HFFc6 (cell line): ENCODE measurements around the gene SVIL. TPM values are rescaled to one million over a fixed set of nuclear protein-coding genes. Genes with fewer than 3 reads are reported as not detected.

Source experiments
- DNase-seq: peaks from one replicate; pipeline ENCODE4 v3.0.0-alpha.2; 2018
- H3K27ac Mint-ChIP-seq: 2 replicates; pipeline ENCODE4 v1.8.0; 2020; ENCODE audit warnings: mild to moderate bottlenecking, mixed read lengths
- H3K27me3 Mint-ChIP-seq: 2 replicates; pipeline ENCODE4 v1.8.0; 2021; ENCODE audit warnings: mild to moderate bottlenecking, moderate library complexity, mixed read lengths; ENCODE audit not compliant: insufficient read depth
- H3K36me3 Mint-ChIP-seq: 2 replicates; pipeline ENCODE4 v1.8.0; 2021; ENCODE audit warnings: low read depth, mixed read lengths
- H3K4me1 Mint-ChIP-seq: 2 replicates; pipeline ENCODE4 v1.8.0; 2020; ENCODE audit warnings: low read depth, mixed read lengths
- H3K4me3 Mint-ChIP-seq: 2 replicates; pipeline ENCODE4 v1.8.0; 2020; ENCODE audit warnings: mild to moderate bottlenecking, moderate library complexity, mixed read lengths
- H3K9me3 Mint-ChIP-seq: 2 replicates; pipeline ENCODE4 v1.8.0; 2020; ENCODE audit warnings: mild to moderate bottlenecking, mixed read lengths
- total RNA-seq, 6 experiments: library from RNA; stranded (reverse); fragmentation: NEBNext Ultra II Directional; extraction: Animal tissue kit (Norgen Biotek cat#: 25700); gene quantifications; 2 replicates in 1 of 6; 3 replicates in 5 of 6; pipeline ENCODE4 v1.2.3, GENCODE V29; 2021
- TF ChIP-seq, protein P1 (sequence below): fragments of 200-600 bp; sonication (generic); IDR thresholded peaks from 2 replicates; pipeline ENCODE4 v1.5.0; 2021; ENCODE audit warnings: antibody characterized with exemption, mild to moderate bottlenecking

Gene SVIL
- total RNA-seq, 6 experiments from 2014 or later, result 0.22 to 0.89 (median 0.48) TPM

- H3K27ac Mint-ChIP-seq, result no peak overlapping the region
- DNase-seq, result peak; percentile 7
- TF ChIP-seq, protein P1, sequence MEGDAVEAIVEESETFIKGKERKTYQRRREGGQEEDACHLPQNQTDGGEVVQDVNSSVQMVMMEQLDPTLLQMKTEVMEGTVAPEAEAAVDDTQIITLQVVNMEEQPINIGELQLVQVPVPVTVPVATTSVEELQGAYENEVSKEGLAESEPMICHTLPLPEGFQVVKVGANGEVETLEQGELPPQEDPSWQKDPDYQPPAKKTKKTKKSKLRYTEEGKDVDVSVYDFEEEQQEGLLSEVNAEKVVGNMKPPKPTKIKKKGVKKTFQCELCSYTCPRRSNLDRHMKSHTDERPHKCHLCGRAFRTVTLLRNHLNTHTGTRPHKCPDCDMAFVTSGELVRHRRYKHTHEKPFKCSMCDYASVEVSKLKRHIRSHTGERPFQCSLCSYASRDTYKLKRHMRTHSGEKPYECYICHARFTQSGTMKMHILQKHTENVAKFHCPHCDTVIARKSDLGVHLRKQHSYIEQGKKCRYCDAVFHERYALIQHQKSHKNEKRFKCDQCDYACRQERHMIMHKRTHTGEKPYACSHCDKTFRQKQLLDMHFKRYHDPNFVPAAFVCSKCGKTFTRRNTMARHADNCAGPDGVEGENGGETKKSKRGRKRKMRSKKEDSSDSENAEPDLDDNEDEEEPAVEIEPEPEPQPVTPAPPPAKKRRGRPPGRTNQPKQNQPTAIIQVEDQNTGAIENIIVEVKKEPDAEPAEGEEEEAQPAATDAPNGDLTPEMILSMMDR, result no peak
- no peaks in the 10 kb centered on the region; the same call in 1 of the 2 replicates for H3K9me3 Mint-ChIP-seq
- peaks cover 13% of the 10 kb centered on the region for H3K36me3 Mint-ChIP-seq
- no peak overlapping the region; the same call in 1 of the 2 replicates for H3K4me3 Mint-ChIP-seq
- peaks cover 53% of the 10 kb centered on the region for H3K4me1 Mint-ChIP-seq
- H3K27me3 Mint-ChIP-seq, result no peaks in the 10 kb centered on the region; the same call in 1 of the 2 replicates
These were observed 196.5 kb downstream of the SVIL start for GRCh38 chr10:29438271-29438670.

DNA sequence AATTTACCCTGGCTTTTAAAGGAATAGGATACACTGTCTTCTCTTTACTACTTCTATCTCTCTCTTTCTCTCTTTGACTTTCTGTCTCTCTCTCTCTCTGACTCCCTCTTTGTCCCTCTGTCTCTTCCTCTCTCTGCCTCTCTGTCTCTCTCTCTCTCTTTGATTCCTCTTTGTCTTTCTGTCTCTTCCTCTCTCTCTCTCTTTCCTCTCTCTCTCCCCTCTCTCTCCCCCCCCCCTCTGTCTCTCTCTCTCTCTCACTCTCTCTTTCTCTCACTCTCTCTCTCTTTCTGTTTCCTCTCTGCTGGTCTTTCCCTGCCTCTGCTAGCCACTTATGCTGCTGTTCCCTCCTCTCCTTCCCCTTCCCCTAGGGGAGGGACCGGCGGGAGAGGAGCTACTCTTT lies 196.9 kb downstream of the SVIL start:
- H3K36me3 Mint-ChIP-seq, result peaks cover 13% of the 10 kb centered on the region
- TF ChIP-seq, protein P1, result no peak
- peaks cover 53% of the 10 kb centered on the region for H3K4me1 Mint-ChIP-seq
- H3K9me3 Mint-ChIP-seq, result no peaks in the 10 kb centered on the region; the same call in 1 of the 2 replicates
- H3K27me3 Mint-ChIP-seq, result no peaks in the 10 kb centered on the region; the same call in 1 of the 2 replicates
- H3K27ac Mint-ChIP-seq, result no peak overlapping the region; the same call in 1 of the 2 replicates
- no peak for DNase-seq
- H3K4me3 Mint-ChIP-seq, result no peak overlapping the region

GRCh38 chr10:29435809-29436501 lies 198.8 kb downstream of the SVIL start:
- Mint-ChIP-seq H3K4me1 (peaks cover 54% of the 10 kb centered on the region), H3K27ac (peak overlapping the region; percentile 79), H3K27me3 (no peaks in the 10 kb centered on the region; the same call in 1 of the 2 replicates), H3K4me3 (peak overlapping the region; percentile 77), H3K9me3 (no peaks in the 10 kb centered on the region; the same call in 1 of the 2 replicates), H3K36me3 (peaks cover 13% of the 10 kb centered on the region)
- DNase-seq, result peak; percentile 53
- TF ChIP-seq, protein P1, result no peak

- TF ChIP-seq, protein P1, result no peak
- Mint-ChIP-seq H3K27me3 (no peaks in the 10 kb centered on the region; the same call in 1 of the 2 replicates), H3K36me3 (peaks cover 5% of the 10 kb centered on the region), H3K9me3 (no peaks in the 10 kb centered on the region), H3K4me1 (peaks cover 55% of the 10 kb centered on the region), H3K4me3 (no peak overlapping the region), H3K27ac (peak overlapping the region; percentile 5; the same call in 1 of the 2 replicates)
- no peak for DNase-seq
These were observed 200.7 kb downstream of the SVIL start for GRCh38 chr10:29434111-29434510.

DNA sequence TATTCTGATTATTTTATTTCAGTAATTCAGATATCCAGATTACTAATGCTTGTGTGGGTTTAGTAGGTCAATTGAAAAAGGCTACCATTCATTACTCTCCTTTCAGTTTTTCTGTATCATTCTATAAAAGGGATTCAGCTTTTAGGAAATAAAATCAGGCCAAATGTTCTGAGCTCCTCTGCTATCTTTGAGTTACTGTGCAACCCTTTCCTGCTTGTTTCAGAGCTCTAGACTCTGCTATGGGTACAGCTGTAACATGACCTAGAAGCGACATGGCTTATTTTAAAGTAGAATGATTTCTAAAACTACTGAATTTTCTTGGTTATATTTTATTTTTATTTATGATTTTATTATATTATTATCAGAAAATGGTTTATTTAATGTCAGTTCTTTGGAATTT lies 203.1 kb downstream of the SVIL start:
- no peak overlapping the region; the same call in 1 of the 2 replicates for H3K27ac Mint-ChIP-seq
- no peak for DNase-seq
- H3K36me3 Mint-ChIP-seq, result no peaks in the 10 kb centered on the region; the same call in 1 of the 2 replicates
- peaks cover 37% of the 10 kb centered on the region for H3K4me1 Mint-ChIP-seq
- TF ChIP-seq, protein P1, result no peak
- H3K9me3 Mint-ChIP-seq, result no peaks in the 10 kb centered on the region
- no peak overlapping the region for H3K4me3 Mint-ChIP-seq
- no peaks in the 10 kb centered on the region for H3K27me3 Mint-ChIP-seq
